ENCODE data around the gene PPIA.

GRCh38 chr7:44824894-44825526 lies 28.5 kb downstream of the PPIA start:
- no peak for TF ChIP-seq CTCF (IDR thresholded peaks at IDR 0.05; ENCODE audit: low read depth, low read length)
- no peak for TF ChIP-seq EZH2phosphoT487 (IDR thresholded peaks at IDR 0.05; ENCODE audit: low read depth)

Data from OCI-LY3 (cell line).